Right atrium auricular region (tissue), 2 donors: Measurements from ENCODE around the gene SH3TC2. TPM values are rescaled to one million over a fixed set of nuclear protein-coding genes. Genes with fewer than 3 reads are reported as not detected.

ENCODE experiments used
- microRNA counts, 2 donors: library from miRNA; unstranded; fragments of <30 nt; microRNA quantifications; one replicate each; lab custom pipeline; 2016 to 2017
- microRNA-seq, 2 donors: library from miRNA; unstranded; fragments of <30 nt; microRNA quantifications; one replicate each; pipeline ENCODE4, GENCODE V29; 2016 to 2017; ENCODE audit warnings: borderline number of aligned reads in 2 of 2, borderline replicate concordance in 1 of 2
- total RNA-seq, 2 donors: library from RNA; depleted of rRNA; stranded (reverse); fragments of >200 nt; gene quantifications; one replicate each; pipeline ENCODE4 v1.1.0, GENCODE V29; 2016

The SH3TC2 gene
- total RNA-seq, 2 donors from 2014 or later = 4.7 to 13.1 TPM

MicroRNAs encoded within 50 kb of the gene (microRNA counts, 767-probe panel; counts per million panel counts)
- microRNA hsa-miR-584-5p (lab: Ali Mortazavi, UCI) = 0 to 31.0 counts per million in 2 donors

Small RNAs within 50 kb of the gene (microRNA-seq; reads per million reads assigned to microRNA genes)
- 39.7 to 62.2 reads per million in 2 donors for gene MIR584

Other genes starting within 250 kb of the SH3TC2 start
- 1 to 10 TPM; 7.3 to 7.7 TPM for gene ADRB2, start 236.5 kb downstream of the SH3TC2 start, total RNA-seq
- 100 to 1,000 TPM; 109 to 145 TPM for gene ABLIM3, start 78.4 kb upstream of the SH3TC2 start, total RNA-seq
- gene AFAP1L1, start 208.8 kb upstream of the SH3TC2 start, total RNA-seq = 10 to 100 TPM; 45.6 to 48.9 TPM